ENCODE results near the gene TANGO2. TPM values are rescaled to one million over a fixed set of nuclear protein-coding genes. Genes with fewer than 3 reads are reported as not detected.
A peak's percentile ranks its signal among the peaks of the same experiment; 100 is the strongest.

Gene TANGO2
- total and polyA plus RNA-seq, 9 of the 15 experiments (the other 6 are each of a cell fraction or from before 2014, with no cell fraction given): 15.5 to 94.9 (median 70.1) TPM

GRCh38 chr22:20112623-20113511 lies 92.0 kb downstream of the TANGO2 start (continued):
- peak; percentile 54; the same call in 1 of the 2 replicates for TF ChIP-seq ZNF280B (CRISPR knock-in tag; IDR thresholded peaks at IDR 0.05)

- 93% methylated on average over 19 of the region's 19 CpGs for WGBS (ENCODE audit: insufficient coverage, low coverage, missing lambda C conversion rate)
- Histone ChIP-seq H2AFZ (ENCODE audit: low read depth, low read length) (no peak overlapping the region), H4K20me1 (replicated peaks; ENCODE audit: control insufficient read depth, insufficient read depth, low read length) (peaks cover 42% of the 10 kb centered on the region), H3K4me3 (no peak overlapping the region), H3K9ac (ENCODE audit: insufficient read depth in 1 of 2, low read depth in 2 of 2, low read length in 2 of 2) (peak overlapping the region in 1 of 2 experiments; percentile 99; a peak in 2 of 4 replicates), H3K4me1 (replicated peaks in 1 of 2; ENCODE audit: control insufficient read depth in 2 of 2, insufficient read depth in 2 of 2, low read length in 2 of 2) (peaks cover 13 to 83% of the 10 kb centered on the region in 2 experiments), H3K36me3 (ENCODE audit: control insufficient read depth, insufficient read depth, low read length) (peaks cover 84% of the 10 kb centered on the region), H3K4me2 (ENCODE audit: insufficient read depth, low read length) (no peak overlapping the region), H3K9me3 (replicated peaks; ENCODE audit: control insufficient read depth, insufficient read depth, low read depth, low read length) (no peaks in the 10 kb centered on the region), H3K79me2 (ENCODE audit: control insufficient read depth, insufficient read depth, low read length) (peaks cover 42% of the 10 kb centered on the region), H3K27ac (ENCODE audit: extremely low read depth, low read depth, low read length) (no peak overlapping the region), H3K9me1 (ENCODE audit: control insufficient read depth, insufficient read depth, low read length) (no peaks in the 10 kb centered on the region), H3K27me3 (ENCODE audit: control insufficient read depth in 2 of 2, insufficient read depth in 2 of 2, low read length in 2 of 2) (no peaks in the 10 kb centered on the region)
- intact Hi-C loops (cut with micrococcal nuclease): no loop called here
- ChIA-PET POLR2A (interaction anchor here (0.6 to 20.7 kb wide), 8 partner anchors 8 to 328 kb away, joined by 3 to 513 read pairs (median 4); no protein-coding TSS in a partner anchor), CTCF (ENCODE audit: low intra/inter-chr PET ratio) (no interaction called here)
- no peak for FAIRE-seq
- in situ Hi-C loops (cut with MboI): loop anchor here (10.0 kb wide), 1 partner anchor 389 kb away; the partner anchor contains the start of gene GP1BB
- no peak for DNase-seq (ENCODE audit: extremely low read depth in 1 of 4, low spot score in 3 of 4)
- ATAC-seq: no peak
- no TSS peak for BruUV-seq (replicated peaks)
- TF ChIP-seq ZNF184 (CRISPR knock-in tag; IDR thresholded peaks at IDR 0.05): no peak
- no peak for TF ChIP-seq PKNOX1 (IDR thresholded peaks at IDR 0.05)
- no peak for TF ChIP-seq NFATC3 (IDR thresholded peaks at IDR 0.05)
- peak; percentile 67; the same call in 1 of the 2 replicates for TF ChIP-seq HOXB6 (CRISPR knock-in tag; IDR thresholded peaks at IDR 0.05; ENCODE audit: borderline replicate concordance)
- TF ChIP-seq ZFX (CRISPR knock-in tag; IDR thresholded peaks at IDR 0.05): no peak
- TF ChIP-seq E2F4 (CRISPR knock-in tag; IDR thresholded peaks at IDR 0.05; ENCODE audit: low read depth): no peak
- TF ChIP-seq DEAF1 (CRISPR knock-in tag; IDR thresholded peaks at IDR 0.05): no peak
- TF ChIP-seq CREB1 (IDR thresholded peaks at IDR 0.05): 0 out of 2 replicates have a peak, but pooled peaks have one; percentile 6
- no peak for TF ChIP-seq CREB1 (CRISPR knock-in tag; IDR thresholded peaks at IDR 0.05)
These were observed 92.8 kb downstream of the TANGO2 start for GRCh38 chr22:20113551-20114310.

Measured in K562 (cell line).